HG02588 (cell line): ENCODE results near the gene NFATC2.

ENCODE experiments used
- ATAC-seq: cut with Tn5 transposase; IDR thresholded peaks from one replicate; pipeline ENCODE4 v1.9.1; 2021; ENCODE audit warnings: mild to moderate bottlenecking, moderate library complexity; ENCODE audit not compliant: unreplicated experiment

NFATC2 gene

GRCh38 chr20:51522207-51522606, 20.3 kb downstream of the NFATC2 start:
- no peak for ATAC-seq

DNA sequence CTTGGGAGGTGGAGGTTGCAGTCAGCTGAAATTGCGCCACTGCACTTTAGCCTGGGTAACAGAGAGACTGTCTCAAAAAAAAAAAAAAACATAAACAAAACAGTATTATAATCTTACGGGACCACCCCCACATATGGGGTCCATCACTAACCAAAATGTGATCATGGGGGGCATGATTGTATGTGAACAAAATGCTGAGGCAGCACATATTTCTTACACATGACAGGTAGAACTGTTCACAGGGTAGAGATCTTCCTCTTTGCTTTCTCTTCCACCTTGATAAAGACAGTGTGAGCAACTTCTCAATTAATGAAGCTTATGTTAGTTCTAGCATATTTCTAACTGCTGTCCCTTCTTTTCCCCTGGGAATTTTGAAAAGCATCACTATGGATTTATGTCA, 24.7 kb downstream of the NFATC2 start:
- no peak for ATAC-seq

- no peak for ATAC-seq
These were observed 25.7 kb downstream of the NFATC2 start for GRCh38 chr20:51516855-51517254.

DNA sequence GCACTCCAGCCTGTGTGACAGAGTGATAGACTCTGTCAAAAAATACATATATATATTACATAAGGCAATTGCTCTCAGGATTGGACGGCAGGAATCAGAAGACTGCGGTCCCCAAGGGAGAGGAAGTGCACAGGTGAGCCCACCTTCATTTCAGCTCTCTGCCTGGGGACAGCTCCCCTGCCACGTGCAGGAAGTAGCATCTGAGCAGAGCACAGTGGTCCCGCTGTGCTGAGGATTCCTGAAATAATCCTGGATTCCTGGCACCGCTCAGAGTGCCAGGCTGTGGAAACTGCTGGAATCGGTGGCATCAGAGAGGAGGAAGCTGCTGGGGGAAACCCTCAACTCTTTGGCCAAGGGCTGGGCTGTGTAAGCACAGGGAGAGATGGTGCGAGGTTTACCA, 27.7 kb downstream of the NFATC2 start:
- no peak for ATAC-seq

DNA sequence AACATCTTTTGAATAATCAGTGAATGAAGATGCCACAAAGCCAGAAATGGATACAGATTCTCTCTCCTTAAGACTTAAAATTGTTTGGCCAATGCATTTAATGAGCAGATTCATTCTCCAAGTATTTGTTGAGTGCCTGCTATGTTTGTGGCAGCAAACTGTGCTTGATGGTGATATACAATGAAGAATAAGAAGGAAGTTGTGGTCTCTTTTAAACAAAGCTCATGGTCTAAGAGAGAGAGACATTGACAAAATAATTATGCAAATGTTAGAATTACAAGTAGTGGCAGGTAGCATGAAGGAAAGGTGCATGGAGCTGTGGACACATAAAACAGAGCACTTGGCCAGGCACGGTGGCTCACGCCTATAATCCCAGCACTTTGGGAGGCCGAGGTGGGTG, 28.3 kb downstream of the NFATC2 start:
- no peak for ATAC-seq

DNA sequence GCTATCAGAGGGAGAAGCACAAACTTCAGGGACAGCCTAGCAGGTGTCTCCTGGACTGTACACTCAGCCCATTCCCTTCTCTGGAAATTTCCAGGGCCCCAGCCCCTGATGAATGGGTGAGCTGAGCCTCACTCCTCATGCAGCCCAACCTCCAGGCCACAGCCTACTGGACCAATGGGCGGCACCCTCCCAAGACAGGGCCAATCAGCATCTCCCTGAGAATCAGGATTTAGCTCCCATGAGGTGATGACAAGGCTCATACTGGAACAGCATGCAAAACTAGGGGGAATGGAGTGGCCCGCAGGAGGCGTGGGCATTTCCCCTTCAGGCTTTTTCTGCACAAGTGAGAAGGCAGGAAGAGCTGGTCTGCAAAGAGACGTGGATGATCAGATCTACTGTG, 29.0 kb downstream of the NFATC2 start:
- ATAC-seq = no peak

DNA sequence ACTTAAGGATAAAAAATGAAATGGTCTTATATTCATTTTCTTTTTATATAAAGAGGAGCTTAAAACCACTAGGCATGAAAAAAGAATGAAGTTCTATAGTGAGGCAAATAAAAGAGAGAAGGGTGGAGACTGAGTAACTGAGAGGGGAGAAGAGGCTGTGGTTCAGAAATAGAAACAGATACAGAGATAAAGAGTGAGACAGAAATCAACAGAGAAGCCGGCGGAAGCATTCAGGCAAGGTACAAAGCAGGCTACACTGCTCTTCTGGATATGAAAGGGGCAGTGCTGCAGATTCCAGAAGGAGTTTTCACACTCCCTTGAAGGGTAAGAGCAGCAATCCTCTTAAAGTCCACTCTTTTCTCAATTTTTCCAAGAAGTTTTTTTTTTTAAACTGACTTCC, 29.9 kb downstream of the NFATC2 start:
- ATAC-seq = no peak

GRCh38 chr20:51511861-51512619, 30.5 kb downstream of the NFATC2 start:
- ATAC-seq = no peak

- no peak for ATAC-seq
These were observed 31.4 kb downstream of the NFATC2 start for GRCh38 chr20:51510936-51511605.

DNA sequence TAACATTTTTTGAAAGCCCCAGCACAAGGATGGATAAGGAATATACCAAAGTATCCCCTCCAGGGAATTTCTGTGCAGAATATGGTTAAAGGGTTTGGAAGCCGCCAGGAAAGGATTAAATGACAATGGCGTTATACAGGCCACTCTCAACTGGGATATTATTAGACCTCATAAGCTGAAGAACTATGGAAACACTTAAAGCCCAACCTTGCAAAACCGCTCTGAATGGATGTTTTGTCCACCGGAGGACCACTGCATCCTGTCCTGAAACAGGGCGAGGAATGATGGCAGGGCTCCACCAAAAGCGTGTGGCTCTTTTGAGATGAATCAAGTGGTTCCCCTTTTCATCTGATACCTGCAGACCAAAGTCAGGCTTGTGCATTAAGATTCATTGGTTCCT, 32.4 kb downstream of the NFATC2 start:
- ATAC-seq = no peak

DNA sequence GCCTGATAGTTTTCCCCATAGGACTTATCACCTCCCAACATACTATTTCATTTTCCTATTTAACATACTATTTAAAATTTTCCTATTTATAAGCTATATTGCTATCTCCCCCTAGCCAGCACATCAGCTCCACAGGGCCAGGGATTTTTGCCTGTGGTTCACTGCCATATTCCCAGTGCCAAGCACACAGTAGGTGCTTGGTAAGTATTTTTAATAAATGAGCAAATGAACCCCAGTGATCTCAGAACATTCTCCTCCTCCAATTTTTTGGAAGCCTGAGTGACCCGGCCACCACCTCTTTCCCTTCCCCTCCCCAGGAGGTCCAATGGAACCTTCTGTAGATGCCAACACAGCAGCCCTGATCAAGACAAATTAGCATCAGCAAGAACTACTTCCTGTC, 33.3 kb downstream of the NFATC2 start:
- ATAC-seq = no peak

- no peak for ATAC-seq
These were observed 33.7 kb downstream of the NFATC2 start for GRCh38 chr20:51508780-51509179.

DNA sequence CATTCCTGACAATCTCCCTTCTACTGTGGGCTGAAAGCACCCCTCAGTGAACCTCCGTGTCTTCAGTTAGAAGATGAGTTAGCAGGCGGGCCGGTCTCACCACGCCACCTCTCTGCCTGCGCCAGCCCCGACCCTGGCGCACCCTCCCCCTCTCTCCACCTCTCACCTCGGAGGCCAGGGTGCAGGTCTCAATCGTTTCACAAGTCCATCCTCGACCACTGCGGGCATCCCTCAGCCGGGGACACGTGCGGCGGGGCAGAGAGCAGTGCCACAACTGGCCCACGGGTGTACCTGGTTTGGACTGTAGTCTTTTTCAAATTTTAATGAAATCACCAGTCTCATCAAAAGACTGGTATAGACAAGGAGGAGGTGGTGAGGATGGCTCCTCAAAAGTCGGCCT, 34.4 kb downstream of the NFATC2 start:
- ATAC-seq = no peak

DNA sequence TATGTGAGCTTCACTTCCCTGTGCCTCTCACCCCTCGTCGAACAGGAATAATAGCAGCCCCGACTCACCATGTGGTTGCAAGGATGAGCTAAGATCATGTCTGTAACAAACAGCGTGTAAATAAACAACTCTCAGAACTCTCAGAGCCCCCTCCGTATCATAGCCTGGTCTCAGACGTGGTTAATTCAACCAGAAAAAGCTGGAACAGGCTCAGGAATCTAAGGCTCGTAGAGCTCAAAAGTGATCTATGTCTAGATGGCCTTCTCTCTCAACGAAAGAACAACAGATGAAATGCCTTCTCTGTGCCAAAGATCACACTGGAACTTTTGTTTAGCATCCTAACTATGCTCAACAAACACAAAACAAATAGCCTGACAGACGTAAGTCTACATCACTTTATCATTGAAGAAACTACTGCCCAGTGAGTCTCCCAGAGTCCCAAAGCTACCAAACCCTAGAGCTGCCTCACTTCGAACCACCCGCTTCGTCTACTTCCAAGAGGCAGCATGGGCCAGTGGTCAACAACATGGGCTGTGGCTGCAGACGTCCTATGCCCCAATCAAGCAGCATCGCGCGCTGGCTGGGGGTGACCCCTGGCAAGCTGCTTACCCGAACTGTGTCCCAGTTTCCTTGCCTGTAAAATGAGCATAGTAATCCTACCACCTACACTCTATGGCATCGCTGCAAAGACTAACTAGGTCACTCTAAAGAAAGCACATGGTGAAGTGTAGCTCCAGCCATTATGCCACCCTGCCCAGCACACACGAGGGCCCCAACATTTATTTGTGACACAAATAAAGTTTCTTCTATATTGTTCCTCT, 35.1 kb downstream of the NFATC2 start:
- no peak for ATAC-seq

- no peak for ATAC-seq
These were observed 35.8 kb downstream of the NFATC2 start for GRCh38 chr20:51506527-51507215.

DNA sequence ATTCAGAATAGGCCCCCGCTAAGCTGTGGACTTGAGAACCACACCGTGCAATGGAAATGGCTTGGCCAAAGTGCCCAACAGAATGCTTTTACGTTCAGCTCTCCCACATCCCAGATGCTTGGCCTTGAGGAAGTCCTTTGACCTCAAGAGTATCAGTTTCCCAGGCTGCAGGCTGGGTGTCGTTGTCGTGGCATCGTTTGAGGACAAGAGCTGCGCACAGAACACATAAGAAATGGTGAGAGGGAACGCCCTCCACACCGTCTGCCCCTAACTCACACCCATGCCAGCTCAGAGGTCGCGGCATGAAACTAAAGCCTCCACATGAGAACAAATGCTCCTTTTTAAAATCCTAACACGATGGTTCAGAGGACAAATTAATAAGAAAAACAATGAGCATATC, 37.0 kb downstream of the NFATC2 start:
- no peak for ATAC-seq

- ATAC-seq = no peak
These were observed 39.1 kb downstream of the NFATC2 start for GRCh38 chr20:51503376-51503775.

DNA sequence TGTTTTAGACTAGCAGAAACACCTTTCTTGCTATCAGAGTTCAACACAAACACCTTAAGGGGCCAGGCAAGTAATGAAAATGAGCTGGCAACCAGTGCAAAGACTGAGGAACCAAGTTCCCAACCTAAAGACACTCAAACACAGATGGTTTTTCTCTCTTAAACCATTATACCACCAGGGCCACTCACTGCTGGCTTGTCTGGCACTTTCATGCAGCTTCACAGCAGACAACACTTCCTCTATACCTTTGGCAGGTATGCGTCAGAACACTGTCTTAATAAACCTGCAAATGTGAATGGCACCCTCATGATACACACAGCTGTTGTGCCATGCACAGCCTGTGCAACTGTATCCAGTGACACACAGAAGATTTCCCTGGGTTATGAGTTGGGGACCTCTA, 41.6 kb downstream of the NFATC2 start:
- ATAC-seq = no peak

DNA sequence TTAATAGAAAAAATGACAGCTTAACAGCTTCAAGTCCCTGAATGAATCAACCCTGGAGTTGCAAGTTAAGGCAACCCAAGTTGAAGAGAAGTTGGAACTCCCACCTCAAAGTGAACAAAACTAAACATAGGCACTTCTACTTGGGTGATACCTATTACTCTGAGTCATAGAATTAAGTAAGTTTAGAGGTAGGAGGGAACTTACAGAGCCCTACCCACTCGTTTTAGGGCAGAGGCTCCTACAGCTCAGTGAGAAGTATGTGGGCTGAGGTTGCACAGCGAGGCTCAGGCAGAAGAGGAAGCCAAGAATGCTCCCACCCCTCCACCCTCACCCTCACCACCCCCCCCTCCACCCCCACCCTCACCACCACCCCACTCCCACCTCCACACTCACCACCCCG, 42.2 kb downstream of the NFATC2 start:
- ATAC-seq = peak; percentile 73

- no peak for ATAC-seq
These were observed 43.6 kb downstream of the NFATC2 start for GRCh38 chr20:51498765-51499540.
